Parathyroid adenoma (tissue), 2 donors: Measurements from ENCODE around the gene CD6.

Experiments
- H2AFZ ChIP-seq: fragments of 300-600 bp; sonication (generic); one replicate; pipeline ENCODE4 v1.7.0; 2017; ENCODE audit warnings: antibody characterized with exemption, mild to moderate bottlenecking
- H3K27ac ChIP-seq: fragments of 300-600 bp; sonication (generic); one replicate; pipeline ENCODE4 v1.7.0; 2017
- H3K27me3 ChIP-seq: fragments of 300-600 bp; sonication (generic); one replicate; pipeline ENCODE4 v1.7.0; 2017; ENCODE audit warnings: low read length; ENCODE audit not compliant: control insufficient read depth, insufficient read depth
- H3K36me3 ChIP-seq: fragments of 300-600 bp; sonication (generic); one replicate; pipeline ENCODE4 v1.7.0; 2017; ENCODE audit warnings: low read length; ENCODE audit not compliant: control insufficient read depth, insufficient read depth
- H3K4me1 ChIP-seq: fragments of 300-600 bp; sonication (generic); one replicate; pipeline ENCODE4 v1.7.0; 2017; ENCODE audit warnings: control low read depth
- H3K4me2 ChIP-seq: fragments of 300-600 bp; sonication (generic); one replicate; pipeline ENCODE4 v1.7.0; 2017; ENCODE audit warnings: low read length
- H3K4me3 ChIP-seq: fragments of 300-600 bp; sonication (generic); one replicate; pipeline ENCODE4 v1.7.0; 2017; ENCODE audit warnings: low read depth, low read length
- H3K79me2 ChIP-seq: fragments of 300-600 bp; sonication (generic); one replicate; pipeline ENCODE4 v1.7.0; 2017; ENCODE audit warnings: control low read depth
- H3K9ac ChIP-seq: fragments of 300-600 bp; sonication (generic); one replicate; pipeline ENCODE4 v1.7.0; 2017; ENCODE audit warnings: mild to moderate bottlenecking
- H3K9me3 ChIP-seq: fragments of 300-600 bp; sonication (generic); one replicate; pipeline ENCODE4 v1.7.0; 2017; ENCODE audit warnings: low read length; ENCODE audit not compliant: control insufficient read depth
- TF ChIP-seq, protein P1 (sequence below): fragments of 300-600 bp; sonication (generic); IDR thresholded peaks from one replicate; pipeline ENCODE4 v1.7.0; 2017; ENCODE audit warnings: antibody characterized with exemption, mild to moderate bottlenecking
- donor health status: primary hyperparathyroidism.

Gene CD6

DNA sequence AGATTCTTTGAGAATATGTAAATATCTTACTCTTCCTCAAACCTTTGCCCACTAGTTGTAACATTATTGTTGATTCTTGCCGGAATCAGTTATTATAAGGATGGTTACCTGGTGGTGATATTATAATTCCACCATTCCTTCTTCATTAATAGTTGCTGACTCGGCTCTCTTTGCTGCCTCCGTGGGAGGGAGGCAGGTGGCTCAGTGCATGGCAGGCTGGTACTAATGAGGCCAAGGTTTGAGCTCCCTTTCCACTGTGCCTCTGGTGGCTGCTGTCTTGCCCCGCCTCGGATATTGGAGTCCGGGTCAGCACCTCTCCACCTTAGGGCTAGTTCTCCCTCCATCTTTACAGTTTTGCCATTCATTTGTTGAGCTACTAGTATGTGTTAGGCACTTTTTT, 12.7 kb downstream of the CD6 start:
- TF ChIP-seq, protein P1, sequence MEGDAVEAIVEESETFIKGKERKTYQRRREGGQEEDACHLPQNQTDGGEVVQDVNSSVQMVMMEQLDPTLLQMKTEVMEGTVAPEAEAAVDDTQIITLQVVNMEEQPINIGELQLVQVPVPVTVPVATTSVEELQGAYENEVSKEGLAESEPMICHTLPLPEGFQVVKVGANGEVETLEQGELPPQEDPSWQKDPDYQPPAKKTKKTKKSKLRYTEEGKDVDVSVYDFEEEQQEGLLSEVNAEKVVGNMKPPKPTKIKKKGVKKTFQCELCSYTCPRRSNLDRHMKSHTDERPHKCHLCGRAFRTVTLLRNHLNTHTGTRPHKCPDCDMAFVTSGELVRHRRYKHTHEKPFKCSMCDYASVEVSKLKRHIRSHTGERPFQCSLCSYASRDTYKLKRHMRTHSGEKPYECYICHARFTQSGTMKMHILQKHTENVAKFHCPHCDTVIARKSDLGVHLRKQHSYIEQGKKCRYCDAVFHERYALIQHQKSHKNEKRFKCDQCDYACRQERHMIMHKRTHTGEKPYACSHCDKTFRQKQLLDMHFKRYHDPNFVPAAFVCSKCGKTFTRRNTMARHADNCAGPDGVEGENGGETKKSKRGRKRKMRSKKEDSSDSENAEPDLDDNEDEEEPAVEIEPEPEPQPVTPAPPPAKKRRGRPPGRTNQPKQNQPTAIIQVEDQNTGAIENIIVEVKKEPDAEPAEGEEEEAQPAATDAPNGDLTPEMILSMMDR, result no peak
- Histone ChIP-seq H3K4me2 (no peak overlapping the region), H3K9ac (no peak overlapping the region), H3K27ac (no peak overlapping the region), H3K9me3 (no peaks in the 10 kb centered on the region), H3K79me2 (no peaks in the 10 kb centered on the region), H3K36me3 (no peaks in the 10 kb centered on the region), H3K4me3 (no peak overlapping the region), H3K4me1 (no peaks in the 10 kb centered on the region), H3K27me3 (no peaks in the 10 kb centered on the region), H2AFZ (no peak overlapping the region)

DNA sequence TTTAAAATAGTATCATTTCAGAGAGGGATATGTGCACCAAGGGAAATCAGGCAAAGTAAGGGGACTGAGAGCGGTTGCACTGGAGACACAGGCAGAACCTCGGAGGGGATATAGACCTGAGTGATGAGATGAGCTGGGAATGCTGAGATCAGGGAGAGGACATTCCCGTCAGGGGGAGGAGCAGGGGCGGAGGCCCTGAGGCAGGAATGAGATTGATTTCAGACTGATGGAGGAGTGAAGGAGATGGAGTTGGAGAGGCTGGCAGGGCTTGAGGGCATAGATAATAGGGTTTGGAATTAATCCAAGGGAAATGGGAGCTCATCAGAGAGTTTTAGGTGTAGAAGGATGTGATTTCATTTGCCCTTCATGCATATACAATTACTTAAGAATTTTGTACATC, 13.2 kb downstream of the CD6 start:
- Histone ChIP-seq H3K4me3 (no peak overlapping the region), H3K79me2 (no peaks in the 10 kb centered on the region), H3K4me2 (no peak overlapping the region), H3K9me3 (no peaks in the 10 kb centered on the region), H3K27me3 (no peaks in the 10 kb centered on the region), H3K27ac (no peak overlapping the region), H3K36me3 (no peaks in the 10 kb centered on the region), H2AFZ (no peak overlapping the region), H3K4me1 (no peaks in the 10 kb centered on the region), H3K9ac (no peak overlapping the region)
- TF ChIP-seq, protein P1, result no peak

DNA sequence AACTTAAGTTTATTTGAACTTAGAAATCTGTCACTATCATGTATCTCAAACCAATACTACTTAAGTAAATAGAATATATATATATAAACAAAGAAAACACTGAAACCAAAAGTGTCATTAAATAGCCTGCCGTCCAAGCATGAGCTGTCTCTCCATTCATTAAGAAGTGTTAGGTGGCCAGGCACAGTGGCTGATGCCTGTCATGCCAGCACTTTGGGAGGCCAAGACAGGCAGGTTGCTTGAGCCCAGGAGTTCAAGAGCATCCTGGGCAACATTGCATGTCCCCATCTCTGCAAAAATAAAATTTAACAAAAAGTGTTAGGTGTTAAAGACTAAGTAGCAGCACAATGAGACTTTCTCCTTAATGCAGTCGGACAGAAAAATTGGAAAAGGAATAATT, 14.0 kb downstream of the CD6 start:
- no peak overlapping the region for H3K9ac ChIP-seq
- H3K79me2 ChIP-seq, result no peaks in the 10 kb centered on the region
- H3K4me3 ChIP-seq, result no peak overlapping the region
- TF ChIP-seq, protein P1, result no peak
- H3K36me3 ChIP-seq, result no peaks in the 10 kb centered on the region
- no peak overlapping the region for H3K4me2 ChIP-seq
- H3K9me3 ChIP-seq, result no peaks in the 10 kb centered on the region
- H3K27me3 ChIP-seq, result no peaks in the 10 kb centered on the region
- H3K27ac ChIP-seq, result no peak overlapping the region
- H3K4me1 ChIP-seq, result no peaks in the 10 kb centered on the region
- H2AFZ ChIP-seq, result no peak overlapping the region

DNA sequence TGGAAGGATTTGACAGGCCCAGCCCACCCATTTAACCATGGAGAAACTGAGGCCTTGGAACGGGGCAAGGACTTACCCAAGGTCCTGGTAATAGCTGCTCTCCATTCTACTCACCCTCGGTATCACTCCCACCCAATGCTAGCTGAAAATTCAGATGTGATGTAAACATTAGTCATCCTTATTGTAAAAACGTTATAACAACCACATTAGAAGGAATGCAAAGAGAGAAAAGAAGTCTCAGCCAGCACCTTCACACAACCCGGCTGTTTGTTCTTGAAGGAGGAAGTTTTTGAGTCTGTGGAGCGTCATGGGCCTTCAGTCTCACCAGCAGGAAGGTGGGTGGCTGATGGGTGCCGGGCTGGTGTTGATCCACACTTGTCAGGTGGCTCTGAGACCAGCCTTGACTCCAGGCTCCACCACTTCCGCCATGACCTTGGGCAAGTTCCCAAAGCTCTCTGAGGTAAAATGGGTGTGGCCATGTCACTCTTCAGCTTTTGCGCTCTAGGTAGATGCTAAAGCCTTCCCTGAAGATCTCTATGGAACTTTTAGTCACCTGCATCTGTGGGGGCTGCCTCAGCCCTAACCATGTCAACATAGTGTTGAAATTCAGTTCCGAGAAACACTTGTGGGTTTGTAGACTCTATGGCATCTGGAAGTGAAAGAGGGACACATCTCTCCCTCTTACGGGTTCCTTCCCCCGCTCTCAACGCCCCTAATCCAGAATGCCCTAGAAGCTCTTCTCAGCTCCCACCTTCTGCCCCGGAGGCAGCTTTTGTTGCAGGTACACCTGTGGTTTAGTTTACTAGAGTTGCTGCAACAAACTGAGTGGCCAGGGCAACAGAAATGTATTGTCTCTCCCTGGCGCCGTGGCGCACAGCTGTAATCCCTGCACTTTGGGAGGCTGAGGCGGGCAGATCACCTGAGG, 14.8 kb downstream of the CD6 start:
- H3K4me3 ChIP-seq, result no peak overlapping the region
- TF ChIP-seq, protein P1, result no peak
- no peaks in the 10 kb centered on the region for H3K36me3 ChIP-seq
- H3K4me2 ChIP-seq, result no peak overlapping the region
- no peak overlapping the region for H3K27ac ChIP-seq
- H3K27me3 ChIP-seq, result no peaks in the 10 kb centered on the region
- no peaks in the 10 kb centered on the region for H3K4me1 ChIP-seq
- H3K79me2 ChIP-seq, result no peaks in the 10 kb centered on the region
- H2AFZ ChIP-seq, result no peak overlapping the region
- H3K9ac ChIP-seq, result no peak overlapping the region
- H3K9me3 ChIP-seq, result no peaks in the 10 kb centered on the region
